OCI-LY7 (cell line): ENCODE measurements around the gene CCNI.
"Not testable (repeated sequence)": the region's sequence is repeated elsewhere in the genome, so short reads cannot be mapped to it uniquely, and the experiment has no call there.

Source experiments
- EZH2phosphoT487 ChIP-seq: fragments of 200-600 bp; sonication (generic); IDR thresholded peaks from 2 replicates; pipeline ENCODE4 v1.6.1; 2018; ENCODE audit warnings: low read depth, borderline replicate concordance, mild to moderate bottlenecking, mixed run types, antibody characterized with exemption, low read length, moderate library complexity, mixed read lengths
- TF ChIP-seq, protein P1 (sequence below): fragments of 200-600 bp; sonication (generic); conservative IDR thresholded peaks from 2 replicates; pipeline ENCODE4 v1.5.1; 2014; ENCODE audit warnings: mild to moderate bottlenecking, antibody characterized with exemption, low read length, moderate library complexity, mixed read lengths

DNA sequence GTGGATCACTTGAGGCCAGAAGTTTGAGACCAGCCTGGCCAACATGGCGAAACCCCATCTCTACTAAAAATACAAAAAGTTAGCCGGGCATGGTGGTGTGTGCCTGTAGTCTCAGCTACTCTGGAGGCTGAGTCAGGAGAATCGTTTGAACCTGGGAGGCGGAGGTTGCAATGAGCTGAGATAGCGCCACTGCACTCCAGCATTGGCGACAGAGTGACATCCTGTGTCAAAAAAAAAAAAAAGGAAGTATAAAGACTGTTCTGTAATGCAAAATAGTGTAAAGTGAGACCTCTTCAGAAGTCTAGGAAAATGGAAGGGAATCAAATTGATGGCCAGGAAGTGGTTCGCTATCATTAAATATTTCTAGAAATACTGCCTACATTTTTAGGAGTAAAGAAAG, 5.0 kb upstream of the CCNI start:
- TF ChIP-seq, protein P1, sequence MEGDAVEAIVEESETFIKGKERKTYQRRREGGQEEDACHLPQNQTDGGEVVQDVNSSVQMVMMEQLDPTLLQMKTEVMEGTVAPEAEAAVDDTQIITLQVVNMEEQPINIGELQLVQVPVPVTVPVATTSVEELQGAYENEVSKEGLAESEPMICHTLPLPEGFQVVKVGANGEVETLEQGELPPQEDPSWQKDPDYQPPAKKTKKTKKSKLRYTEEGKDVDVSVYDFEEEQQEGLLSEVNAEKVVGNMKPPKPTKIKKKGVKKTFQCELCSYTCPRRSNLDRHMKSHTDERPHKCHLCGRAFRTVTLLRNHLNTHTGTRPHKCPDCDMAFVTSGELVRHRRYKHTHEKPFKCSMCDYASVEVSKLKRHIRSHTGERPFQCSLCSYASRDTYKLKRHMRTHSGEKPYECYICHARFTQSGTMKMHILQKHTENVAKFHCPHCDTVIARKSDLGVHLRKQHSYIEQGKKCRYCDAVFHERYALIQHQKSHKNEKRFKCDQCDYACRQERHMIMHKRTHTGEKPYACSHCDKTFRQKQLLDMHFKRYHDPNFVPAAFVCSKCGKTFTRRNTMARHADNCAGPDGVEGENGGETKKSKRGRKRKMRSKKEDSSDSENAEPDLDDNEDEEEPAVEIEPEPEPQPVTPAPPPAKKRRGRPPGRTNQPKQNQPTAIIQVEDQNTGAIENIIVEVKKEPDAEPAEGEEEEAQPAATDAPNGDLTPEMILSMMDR: not testable (repeated sequence)
- TF ChIP-seq EZH2phosphoT487: not testable (repeated sequence)
